ENCODE data around the gene RET.

- TF ChIP-seq ZNF133 (tag by site-specific recombination; IDR thresholded peaks at IDR 0.05): no peak
- TF ChIP-seq ZNF776 (tag by site-specific recombination; IDR thresholded peaks at IDR 0.05; ENCODE audit: borderline replicate concordance): no peak
- no peak for TF ChIP-seq ZBTB6 (tag by site-specific recombination; IDR thresholded peaks at IDR 0.05)
- no peak for TF ChIP-seq ZNF19 (tag by site-specific recombination; IDR thresholded peaks at IDR 0.05; ENCODE audit: low read depth)
- no peak for TF ChIP-seq CTCF (tag by site-specific recombination; IDR thresholded peaks at IDR 0.05)
- TF ChIP-seq ZNF169 (tag by site-specific recombination; IDR thresholded peaks at IDR 0.05): no peak
- no peak for TF ChIP-seq ZNF26 (tag by site-specific recombination; IDR thresholded peaks at IDR 0.05)
- TF ChIP-seq ZNF362 (tag by site-specific recombination; IDR thresholded peaks at IDR 0.05): no peak
- TF ChIP-seq ZBTB11 (tag by site-specific recombination; conservative IDR thresholded peaks at IDR 0.05; ENCODE audit: low read depth): no peak
- TF ChIP-seq ZNF416 (tag by site-specific recombination; IDR thresholded peaks at IDR 0.05): no peak
- TF ChIP-seq ZNF114 (tag by site-specific recombination; IDR thresholded peaks at IDR 0.05): no peak
- no peak for TF ChIP-seq ATF2 (tag by site-specific recombination; IDR thresholded peaks at IDR 0.05; ENCODE audit: low read depth)
- TF ChIP-seq ZNF548 (tag by site-specific recombination; IDR thresholded peaks at IDR 0.05): no peak
These were observed 28.4 kb upstream of the RET start for GRCh38 chr10:43048301-43049051.

Data from HEK293 (cell line).